Colonic mucosa (tissue), 4 donors: ENCODE results near the gene OR51G2. TPM values are rescaled to one million over a fixed set of nuclear protein-coding genes. Genes with fewer than 3 reads are reported as not detected.
"Not testable (repeated sequence)": the region's sequence is repeated elsewhere in the genome, so short reads cannot be mapped to it uniquely, and the experiment has no call there.

Experiments used
- DNase-seq: peaks from one replicate; pipeline ENCODE4 v3.0.0-alpha.2; 2020
- H3K27ac ChIP-seq: fragments of 200-600 bp; one replicate; pipeline ENCODE4 v1.8.0; 2021
- H3K27me3 ChIP-seq: fragments of 200-600 bp; one replicate; pipeline ENCODE4 v1.8.0; 2021
- H3K36me3 ChIP-seq: fragments of 200-600 bp; one replicate; pipeline ENCODE4 v1.8.0; 2021
- H3K4me1 ChIP-seq: fragments of 200-600 bp; one replicate; pipeline ENCODE4 v1.8.0; 2021; ENCODE audit warnings: mild to moderate bottlenecking
- H3K4me3 ChIP-seq: fragments of 200-600 bp; one replicate; pipeline ENCODE4 v1.8.0; 2021
- H3K9ac ChIP-seq, 2 donors: one replicate each; pipeline ENCODE4 v1.7.0; 2013; ENCODE audit warnings: control low read depth in 2 of 2, low read depth in 2 of 2, low read length in 2 of 2
- H3K9me3 ChIP-seq: fragments of 200-600 bp; one replicate; pipeline ENCODE4 v1.8.0; 2021
- CTCF ChIP-seq: fragments of 200-600 bp; IDR thresholded peaks from one replicate; pipeline ENCODE4 v1.8.0; 2022; ENCODE audit warnings: antibody characterized with exemption, mild to moderate bottlenecking
- intact Hi-C: fragments of 100-400 bp; cut with DNase I; formaldehyde crosslinking; loops from one replicate; pipeline ENCODE4 v1.14.1; 2022
- total RNA-seq, 2 donors: library from RNA; stranded (reverse); fragmentation: NEBNext Ultra II Directional in 1 of 2; extraction: Animal tissue kit (Norgen Biotek cat#: 25700) in 1 of 2; gene quantifications; one replicate each; pipeline ENCODE4 v1.2.1, GENCODE V29; 2021
- donor health status: healthy.
- donor health status: DM: no; HTN: no; CAD: no.
- donor health status: DM: no; HTN: no; CAD: no.

OR51G2 gene
- not detected for total RNA-seq

- no peak for TF ChIP-seq CTCF
- intact Hi-C loops: no loop called here
- H3K36me3 ChIP-seq: no peaks in the 10 kb centered on the region
- H3K4me3 ChIP-seq: no peak within 1 kb of the TSS
- no peaks in the 10 kb centered on the region for H3K27me3 ChIP-seq
- no peak within 1 kb of the TSS for H3K27ac ChIP-seq
- no peaks in the 10 kb centered on the region for H3K4me1 ChIP-seq
- H3K9me3 ChIP-seq: no peaks in the 10 kb centered on the region
- H3K9ac ChIP-seq: no peak within 1 kb of the TSS
- no peak for DNase-seq
Observed at GRCh38 chr11:4919250-4919649, at the start of gene OR51G2. OR51G2 (minus strand) TSS chr11:4919350; CDS start chr11:4915663, 3,687 bp downstream.

GRCh38 chr11:4962816-4963215 lies 43.7 kb upstream of the OR51G2 start:
- no peak for TF ChIP-seq CTCF
- Histone ChIP-seq H3K9me3 (no peaks in the 10 kb centered on the region), H3K36me3 (no peaks in the 10 kb centered on the region), H3K27ac (no peak overlapping the region), H3K9ac (no peak overlapping the region), H3K27me3 (no peaks in the 10 kb centered on the region), H3K4me1 (no peaks in the 10 kb centered on the region), H3K4me3 (no peak overlapping the region)
- DNase-seq: no peak
- intact Hi-C loops: no loop called here

- H3K9me3 ChIP-seq: no peaks in the 10 kb centered on the region
- no peak for DNase-seq
- no peak overlapping the region for H3K4me3 ChIP-seq
- no peak overlapping the region for H3K9ac ChIP-seq
- H3K27ac ChIP-seq: no peak overlapping the region
- intact Hi-C loops: no loop called here
- no peaks in the 10 kb centered on the region for H3K27me3 ChIP-seq
- no peak for TF ChIP-seq CTCF
- H3K4me1 ChIP-seq: no peaks in the 10 kb centered on the region
- no peaks in the 10 kb centered on the region for H3K36me3 ChIP-seq
Observed at GRCh38 chr11:4960877-4961276, 41.7 kb upstream of the OR51G2 start.

- no peaks in the 10 kb centered on the region for H3K36me3 ChIP-seq
- no peaks in the 10 kb centered on the region for H3K27me3 ChIP-seq
- DNase-seq: no peak
- H3K4me1 ChIP-seq: no peaks in the 10 kb centered on the region
- H3K9ac ChIP-seq: no peak overlapping the region
- intact Hi-C loops: no loop called here
- no peak overlapping the region for H3K27ac ChIP-seq
- no peaks in the 10 kb centered on the region for H3K9me3 ChIP-seq
- no peak overlapping the region for H3K4me3 ChIP-seq
- no peak for TF ChIP-seq CTCF
Observed at GRCh38 chr11:4957396-4957795, 38.2 kb upstream of the OR51G2 start.

- H3K4me3 ChIP-seq, H3K36me3 ChIP-seq, H3K9me3 ChIP-seq, intact Hi-C loops, H3K4me1 ChIP-seq, DNase-seq, H3K9ac ChIP-seq, H3K27me3 ChIP-seq, H3K27ac ChIP-seq: not testable (repeated sequence)
Observed at GRCh38 chr11:4955613-4956012, 36.5 kb upstream of the OR51G2 start, which contains the start of gene OR51A2. OR51A2 (minus strand) TSS chr11:4955713; CDS start chr11:4955713, 0 bp downstream.

- H3K27ac ChIP-seq: no peak within 1 kb of the TSS
- no peaks in the 10 kb centered on the region for H3K36me3 ChIP-seq
- H3K27me3 ChIP-seq: no peaks in the 10 kb centered on the region
- DNase-seq: no peak
- H3K4me3 ChIP-seq: no peak within 1 kb of the TSS
- no peaks in the 10 kb centered on the region for H3K9me3 ChIP-seq
- no peak within 1 kb of the TSS for H3K9ac ChIP-seq
- intact Hi-C loops: no loop called here
- no peaks in the 10 kb centered on the region for H3K4me1 ChIP-seq
- no peak for TF ChIP-seq CTCF
Observed at GRCh38 chr11:4947505-4947904, 28.4 kb upstream of the OR51G2 start, which contains the start of gene OR51A4. OR51A4 (minus strand) TSS chr11:4947605; CDS start chr11:4947100, 505 bp downstream.
